T-helper 2 cell treated with Interferon-gamma antibody and Interleukin-4, amounts not matched to agents 100 ng/mL and 5 ng/mL, for 36 hours (primary cell): ENCODE results near the gene ZCCHC24. TPM values are rescaled to one million over a fixed set of nuclear protein-coding genes. Genes with fewer than 3 reads are reported as not detected.

Experiments
- intact Hi-C: fragments of 100-400 bp; cut with micrococcal nuclease; formaldehyde crosslinking; loops from one replicate; pipeline ENCODE4 v1.15.1; 2023
- total RNA-seq: library from RNA; stranded (reverse); gene quantifications from 2 replicates; pipeline ENCODE4 v1.2.3, GENCODE V29; 2022

The ZCCHC24 gene
- total RNA-seq, 1 donor from 2014 or later, result 1.2 TPM

DNA sequence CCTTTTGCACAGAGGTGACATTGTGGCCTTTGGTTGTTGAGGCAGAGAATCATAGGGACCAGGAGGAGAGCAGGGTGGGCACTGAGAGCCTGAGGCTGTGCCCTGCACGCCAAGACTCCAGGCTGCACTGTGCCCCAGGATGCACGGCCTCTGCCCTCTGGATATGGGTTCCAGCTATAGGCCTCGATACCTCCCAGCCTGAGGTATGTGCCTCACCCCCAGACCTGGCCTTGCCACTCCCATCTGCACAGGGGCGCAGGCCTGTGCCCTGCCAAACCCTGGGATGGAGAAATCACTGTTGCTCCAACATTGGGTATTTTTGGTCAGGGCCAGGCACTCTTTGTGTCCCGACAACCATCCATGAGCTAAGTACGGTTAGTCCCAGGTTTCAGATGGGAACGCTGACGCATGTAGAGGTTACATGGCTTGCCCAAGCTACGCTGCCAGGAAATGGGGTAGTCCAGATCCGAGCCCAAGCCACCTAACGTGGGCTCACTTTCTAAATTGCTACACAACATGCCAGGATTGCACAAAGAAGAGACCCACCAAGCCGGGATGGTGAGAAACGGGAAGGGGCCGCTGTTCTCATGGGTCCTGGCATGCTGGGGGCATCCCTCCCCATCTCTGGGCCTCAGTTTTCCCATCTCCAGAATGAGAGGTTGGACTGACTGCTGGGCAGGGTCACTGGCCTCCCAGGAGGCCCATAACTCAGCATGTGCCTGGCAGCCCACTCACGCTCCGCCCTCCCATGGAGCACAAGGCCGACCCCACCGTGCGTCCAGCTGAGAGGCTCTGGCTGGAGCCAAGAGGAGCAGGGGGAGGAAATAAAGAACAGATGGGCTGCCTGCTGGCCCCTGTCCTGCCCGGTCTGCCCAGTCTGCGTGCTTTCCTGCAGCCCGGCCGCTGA is 44.2 kb downstream of the ZCCHC24 start:
- intact Hi-C loops, result loop anchor here (2.0 kb wide), 1 partner anchor 66 kb away; no protein-coding TSS in a partner anchor

DNA sequence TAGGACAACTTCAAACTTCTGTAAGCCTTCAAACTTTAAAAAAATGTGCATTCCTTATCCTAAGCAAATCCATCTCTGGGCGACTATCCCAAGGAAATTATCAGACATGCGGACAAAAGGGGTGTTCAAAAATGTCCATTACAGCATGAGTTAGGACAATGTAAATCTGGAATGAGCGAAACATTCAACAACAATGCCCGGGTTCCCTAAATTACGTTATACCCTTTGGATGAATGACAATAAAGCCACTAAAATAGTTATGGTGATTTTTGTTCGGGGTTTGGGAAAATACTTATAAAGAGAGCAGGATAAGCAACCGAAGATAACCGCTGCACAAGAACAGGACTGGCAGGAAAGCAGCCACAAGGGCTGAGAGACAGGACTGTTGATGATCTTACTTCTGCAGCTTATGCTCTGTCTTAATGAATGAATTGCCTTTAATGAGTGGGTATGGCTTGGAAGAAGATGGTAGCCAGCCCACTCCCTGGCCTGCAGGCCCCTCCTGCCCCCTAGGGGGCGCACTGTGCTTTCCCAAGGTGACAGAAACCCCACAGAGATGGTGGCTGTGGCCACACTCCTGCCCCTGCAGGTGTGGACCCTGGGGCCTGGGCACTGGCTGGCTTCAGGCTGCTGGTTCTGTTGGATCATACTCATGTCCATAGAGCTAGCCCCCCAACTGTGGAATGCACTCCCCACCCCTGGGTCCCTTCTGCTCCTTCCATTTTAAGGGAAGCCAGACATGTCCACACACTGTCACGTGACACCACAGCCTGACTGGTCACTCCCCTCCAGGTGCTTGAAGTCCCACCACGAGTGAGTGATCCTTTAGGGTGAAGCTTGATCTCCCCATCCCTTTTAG is 45.0 kb downstream of the ZCCHC24 start:
- intact Hi-C loops, result loop anchor here (2.0 kb wide), 1 partner anchor 66 kb away; no protein-coding TSS in a partner anchor

DNA sequence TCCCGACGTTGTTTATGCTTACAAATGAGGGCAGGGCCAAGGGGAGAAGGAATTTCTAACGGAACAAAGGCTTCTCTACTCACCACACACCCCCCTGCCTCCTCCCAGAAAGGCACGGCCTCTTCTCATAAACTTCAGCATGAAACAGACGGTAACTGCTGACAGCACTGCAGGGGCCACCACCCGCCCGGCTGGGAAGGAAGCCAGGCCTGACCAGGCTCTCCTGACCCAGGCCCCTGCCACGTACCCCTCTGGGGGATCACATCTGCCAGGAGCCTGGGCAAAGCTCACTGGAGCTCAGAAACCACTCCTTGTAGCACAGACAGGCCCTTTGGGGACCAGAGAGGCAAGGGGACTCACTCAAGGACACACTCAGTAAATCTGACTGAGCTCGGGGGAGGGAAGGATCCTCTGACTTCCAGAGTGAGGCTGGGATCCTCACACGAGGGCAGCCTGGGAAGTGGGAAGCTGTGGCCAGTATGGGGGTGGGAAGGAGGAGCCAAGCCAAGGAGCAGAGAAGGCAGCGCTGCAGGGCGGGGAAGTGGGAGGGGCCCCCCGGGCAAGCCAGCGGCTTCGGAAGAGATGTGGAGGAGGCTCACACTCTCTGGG is 46.1 kb downstream of the ZCCHC24 start:
- intact Hi-C loops, result no loop called here

DNA sequence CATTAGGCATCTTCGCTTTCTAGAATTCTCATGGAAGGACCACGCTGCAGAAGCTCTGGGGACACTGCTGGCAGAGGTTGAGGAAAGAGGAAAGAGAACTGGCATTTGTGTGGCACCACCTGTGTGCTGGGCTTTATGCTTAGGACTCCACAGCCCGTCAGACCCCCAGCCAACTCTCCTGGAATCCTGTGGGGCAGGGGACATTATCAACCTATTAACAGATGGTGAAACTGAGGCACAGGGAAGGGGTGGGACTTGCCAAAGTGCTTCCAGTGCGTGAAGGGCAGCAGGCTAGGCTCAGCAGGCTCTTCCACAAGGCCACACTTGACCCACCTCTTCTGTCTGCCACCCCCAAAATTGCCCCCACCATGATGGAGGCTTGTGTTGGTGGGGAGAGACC is 46.8 kb downstream of the ZCCHC24 start:
- intact Hi-C loops, result no loop called here

DNA sequence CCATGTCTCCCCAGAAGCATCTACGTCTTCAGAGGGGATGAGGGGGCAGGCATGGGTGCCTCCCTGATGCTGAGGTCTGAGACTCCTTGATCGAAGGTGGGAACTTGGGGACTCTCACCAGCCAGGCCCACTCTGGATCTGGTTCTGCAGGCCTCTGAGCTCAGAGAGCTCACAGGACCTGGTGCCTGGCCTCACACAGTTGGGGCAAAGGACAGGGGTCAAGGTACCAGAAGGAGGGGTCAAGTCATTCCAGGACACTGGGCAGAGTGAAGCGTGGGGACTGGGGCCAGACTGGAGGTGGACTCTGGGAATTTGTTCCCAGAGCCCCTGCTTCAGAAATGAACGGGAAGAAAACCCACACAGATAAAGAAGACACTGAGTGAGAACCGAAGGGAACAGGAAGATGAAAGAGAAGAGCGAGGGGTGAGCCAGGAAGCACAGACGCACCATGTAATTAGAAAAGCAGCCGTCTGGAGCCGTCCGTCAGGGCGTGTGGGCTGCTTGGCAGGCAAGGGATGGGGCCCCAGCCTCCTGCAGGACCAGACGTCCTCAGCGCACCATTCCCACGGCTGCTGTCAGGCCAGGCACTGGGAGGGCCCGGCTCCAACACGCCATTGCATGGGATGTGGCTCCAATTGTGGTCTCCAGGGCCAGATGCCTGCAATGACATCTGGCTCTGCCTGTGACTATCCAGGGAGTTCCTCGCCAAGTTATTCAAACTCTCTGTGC is 47.7 kb downstream of the ZCCHC24 start:
- intact Hi-C loops, result no loop called here

DNA sequence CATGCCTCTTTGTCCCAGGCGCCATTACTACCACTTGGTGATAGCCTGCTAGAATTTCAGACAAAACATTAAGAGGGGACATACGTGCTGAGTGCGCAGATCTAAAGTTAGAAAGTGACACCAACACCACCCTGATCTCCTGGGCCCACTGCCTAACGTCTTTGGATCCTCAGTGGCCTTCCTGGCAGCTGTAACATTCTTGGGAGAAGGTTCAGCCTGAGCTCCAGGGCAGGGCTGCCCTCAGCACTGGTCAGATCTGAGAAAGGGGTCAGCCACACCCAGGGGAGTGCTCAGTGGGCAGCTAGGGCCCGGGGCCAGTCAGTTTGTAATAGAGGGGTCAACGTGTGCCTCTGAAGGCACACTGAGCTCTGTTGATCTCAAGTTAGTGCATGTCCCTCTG is 48.4 kb downstream of the ZCCHC24 start:
- intact Hi-C loops, result no loop called here

DNA sequence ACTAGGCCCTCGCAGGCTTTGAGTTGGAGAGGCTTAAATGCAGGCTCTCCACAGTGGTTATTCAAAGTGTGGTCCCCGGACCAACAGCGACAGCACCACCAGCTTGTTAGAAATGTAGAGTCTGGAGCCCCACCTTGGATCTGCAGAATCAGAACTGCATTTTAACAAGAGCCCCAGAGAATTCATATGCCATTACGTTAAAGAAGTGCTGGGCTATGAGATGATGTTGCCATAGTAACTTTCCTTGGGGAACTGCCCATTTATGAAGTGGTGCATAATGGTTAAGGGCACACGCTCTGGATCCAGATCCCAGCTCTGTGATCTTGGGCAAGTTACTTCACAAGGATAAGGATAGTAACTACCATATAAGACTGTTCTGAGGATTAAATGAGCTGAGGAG is 48.9 kb downstream of the ZCCHC24 start:
- intact Hi-C loops, result no loop called here

DNA sequence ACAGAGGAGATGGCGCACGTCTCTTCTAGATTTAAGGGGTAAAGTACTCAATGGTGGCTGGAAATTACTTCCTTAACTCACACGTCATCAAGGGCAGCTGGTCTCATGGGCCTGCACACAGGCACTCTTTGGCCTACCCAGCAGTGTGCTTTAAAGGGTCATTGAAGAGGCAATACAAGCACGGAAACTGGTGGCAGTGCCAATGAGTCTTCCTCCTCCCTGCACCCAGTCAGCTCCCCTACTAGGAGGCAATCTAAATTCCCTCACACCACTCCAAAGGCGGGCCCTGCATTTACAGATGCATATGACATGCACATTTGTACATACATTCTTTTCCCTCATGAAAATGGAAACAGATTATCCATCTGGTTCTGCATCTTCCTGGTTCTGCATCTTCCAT is 50.8 kb downstream of the ZCCHC24 start:
- intact Hi-C loops, result no loop called here

DNA sequence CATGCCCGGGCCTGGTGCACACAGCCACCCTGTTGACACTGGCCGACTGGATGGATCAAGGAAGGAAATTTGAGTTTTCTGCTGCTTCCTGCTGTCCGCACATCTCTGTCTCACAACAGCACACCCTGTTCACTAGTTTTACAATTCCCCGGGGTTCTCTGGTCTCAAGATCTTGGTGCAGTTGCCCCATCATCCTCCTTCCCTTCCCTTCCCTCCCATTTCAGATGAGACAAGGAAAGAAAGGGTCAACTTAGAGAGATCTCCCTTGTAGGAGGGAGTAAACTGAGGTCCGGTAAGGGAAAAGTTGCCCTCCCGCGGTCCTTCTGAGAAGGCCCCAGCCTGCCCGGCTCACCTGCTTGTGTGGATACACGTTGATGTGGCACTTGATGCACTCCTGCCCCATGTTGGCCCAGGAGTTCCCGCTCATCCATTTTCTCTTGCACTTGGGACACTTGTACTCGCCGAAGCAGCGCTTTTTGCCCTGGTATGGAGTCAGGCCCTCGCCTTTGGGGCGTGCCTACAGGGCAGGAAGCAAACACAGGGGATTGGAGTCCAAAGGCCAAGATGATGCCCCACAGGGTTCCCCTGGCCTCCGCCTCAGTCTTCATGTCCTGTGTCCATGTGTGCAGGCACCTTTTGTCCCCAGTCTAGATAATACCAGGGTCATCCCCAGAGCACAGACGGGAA is 51.4 kb downstream of the ZCCHC24 start:
- intact Hi-C loops, result no loop called here

DNA sequence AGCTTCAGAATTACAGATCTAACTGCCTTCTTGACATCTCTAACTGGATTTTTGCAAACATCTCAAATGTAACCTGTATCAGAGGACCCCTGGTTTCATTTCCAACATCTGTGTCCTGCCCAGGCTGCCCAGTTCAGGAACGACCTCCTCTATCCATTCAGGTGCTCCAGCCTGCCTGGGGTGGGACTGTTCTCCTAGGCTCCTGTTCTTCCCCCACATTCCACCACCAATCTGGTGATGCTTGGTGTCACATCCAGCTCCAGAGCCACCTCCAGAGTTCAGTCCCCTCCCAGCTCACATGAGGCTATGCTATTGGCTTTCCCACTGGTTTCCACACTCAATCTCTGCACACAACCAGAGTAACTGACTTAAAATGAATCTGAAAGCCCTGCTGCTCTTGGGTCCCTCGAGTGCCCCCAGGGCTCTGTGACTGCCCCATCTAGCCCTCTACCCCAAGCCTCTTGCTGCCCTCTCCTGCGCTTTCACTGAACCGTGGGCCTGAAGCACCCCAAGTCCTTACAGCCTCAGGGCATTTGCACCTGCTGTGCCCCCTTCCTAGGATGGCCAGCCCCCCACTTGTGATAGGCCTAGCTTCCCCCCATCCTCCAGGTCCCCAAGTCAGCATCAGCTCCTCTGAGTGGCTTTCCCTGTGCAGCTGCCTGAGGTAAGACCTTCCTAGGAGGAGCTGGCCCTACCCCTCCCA is 52.1 kb downstream of the ZCCHC24 start:
- intact Hi-C loops, result no loop called here

DNA sequence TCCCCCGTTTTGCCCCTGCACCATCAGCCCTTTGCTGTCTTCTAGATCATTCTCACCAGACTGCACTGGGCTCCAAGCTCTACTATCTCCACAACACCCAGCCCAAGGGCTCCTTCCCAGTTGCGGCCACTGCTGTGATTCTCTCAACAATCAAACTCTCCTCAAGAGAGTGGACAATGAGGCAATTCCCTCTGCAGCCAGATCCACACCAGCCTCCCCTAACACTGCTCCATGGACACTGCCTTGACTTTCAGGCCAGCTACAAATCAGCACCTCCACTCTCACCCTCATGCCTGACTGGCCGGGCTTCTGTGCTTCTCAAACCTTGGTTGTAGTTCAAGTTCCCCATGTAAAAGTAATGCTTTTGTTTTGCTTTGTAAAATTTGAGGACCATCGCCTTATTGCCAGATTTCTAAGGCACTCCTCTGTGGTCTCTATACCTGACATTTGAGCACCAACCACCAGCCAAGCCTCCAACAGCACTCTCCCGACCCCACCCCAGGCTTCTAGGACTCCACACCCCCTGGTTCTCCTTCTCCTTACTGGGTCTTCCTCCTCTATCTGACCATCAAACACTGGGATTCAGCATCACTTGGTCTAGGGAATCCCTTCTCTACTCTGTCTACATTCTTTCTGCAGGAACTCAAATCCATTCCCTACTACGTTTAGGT is 52.8 kb downstream of the ZCCHC24 start:
- intact Hi-C loops, result no loop called here

DNA sequence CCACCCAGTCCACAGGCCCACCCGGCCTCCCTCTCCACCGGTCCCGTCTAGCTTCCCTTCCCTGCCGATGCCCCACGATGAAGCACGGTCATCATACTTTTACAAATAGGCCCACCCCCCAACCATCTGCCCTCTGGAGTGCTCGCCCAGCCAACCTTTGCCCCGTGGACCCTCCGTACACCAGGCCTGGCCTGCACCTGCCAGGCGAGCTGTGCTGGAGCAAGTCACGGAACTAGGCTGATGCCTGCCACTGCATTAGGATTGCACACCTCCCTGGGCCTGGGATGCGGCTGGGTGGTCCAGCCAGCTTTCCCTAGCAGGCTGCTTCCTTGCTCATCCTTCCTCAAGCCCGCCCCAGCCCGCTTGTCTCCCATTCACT is 53.4 kb downstream of the ZCCHC24 start:
- intact Hi-C loops, result no loop called here

DNA sequence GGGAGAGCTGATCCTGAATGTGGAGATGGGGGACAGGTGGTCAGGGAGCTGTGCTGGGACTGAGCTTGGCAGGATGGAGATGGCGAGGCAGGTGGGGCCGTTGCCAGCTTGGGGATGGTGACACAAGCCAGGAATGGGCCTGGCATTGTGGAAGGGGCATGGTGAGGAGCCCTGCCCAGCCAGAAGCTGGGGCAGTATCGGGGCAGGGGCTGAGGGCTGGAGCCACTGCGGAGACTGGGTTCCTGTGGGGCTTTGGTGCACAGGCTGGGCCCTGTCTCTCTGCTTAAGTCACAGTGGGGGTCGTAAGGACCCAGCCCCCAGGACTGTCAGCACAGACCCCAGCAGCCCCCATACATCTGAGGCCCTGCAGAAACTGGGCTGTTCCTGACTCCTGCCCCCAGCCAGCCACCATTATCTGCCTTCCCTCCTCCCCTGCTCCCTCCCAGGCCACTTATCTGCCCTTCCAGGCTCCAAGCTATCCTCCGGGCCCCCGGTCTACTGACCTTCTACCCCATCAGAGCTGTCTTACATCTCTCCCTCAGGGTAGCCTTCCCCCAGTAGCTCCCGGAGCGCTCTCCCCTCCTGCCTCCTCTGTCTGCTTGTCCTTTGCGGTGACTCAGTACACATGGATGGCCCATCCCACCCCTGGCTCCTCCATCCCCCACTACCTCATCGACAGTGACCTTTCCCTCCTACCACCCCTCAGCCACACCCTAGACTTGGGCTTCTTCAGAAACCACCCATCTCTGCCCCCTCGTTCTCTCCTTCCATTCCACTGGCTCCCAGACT is 54.0 kb downstream of the ZCCHC24 start:
- intact Hi-C loops, result no loop called here

DNA sequence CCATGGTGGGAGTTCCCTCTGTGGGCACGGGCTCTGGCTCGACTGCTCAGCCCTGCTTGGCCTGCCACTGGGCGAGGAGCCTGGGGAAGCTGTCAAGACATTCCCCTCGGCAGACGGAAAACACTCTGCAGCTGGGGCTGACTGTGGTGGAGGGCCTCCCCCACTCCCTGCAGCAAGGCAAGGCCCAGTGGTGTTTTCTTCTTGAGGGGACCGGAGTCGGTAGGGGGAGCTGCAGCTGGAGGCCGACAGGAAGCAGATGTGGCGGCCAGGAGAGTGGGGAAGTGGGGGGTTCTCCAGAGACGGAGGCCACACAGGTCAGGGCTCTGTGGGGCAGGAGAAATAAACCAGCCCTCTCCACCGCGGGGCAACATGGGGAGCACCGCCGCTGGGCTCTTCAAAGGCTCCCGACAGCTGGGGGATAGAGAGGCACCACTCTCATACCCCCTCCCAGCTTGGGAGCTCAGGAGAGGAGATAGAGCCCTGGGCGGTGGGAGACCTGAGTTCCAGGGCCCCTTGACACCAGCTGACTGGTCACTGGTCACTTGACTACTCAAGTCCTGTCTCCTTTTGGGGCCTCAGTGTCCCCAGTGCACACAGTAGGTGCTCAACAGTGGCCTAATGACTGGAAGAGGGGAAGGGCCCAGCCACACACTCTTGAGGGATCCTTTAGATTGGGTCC is 54.7 kb downstream of the ZCCHC24 start:
- intact Hi-C loops, result no loop called here

DNA sequence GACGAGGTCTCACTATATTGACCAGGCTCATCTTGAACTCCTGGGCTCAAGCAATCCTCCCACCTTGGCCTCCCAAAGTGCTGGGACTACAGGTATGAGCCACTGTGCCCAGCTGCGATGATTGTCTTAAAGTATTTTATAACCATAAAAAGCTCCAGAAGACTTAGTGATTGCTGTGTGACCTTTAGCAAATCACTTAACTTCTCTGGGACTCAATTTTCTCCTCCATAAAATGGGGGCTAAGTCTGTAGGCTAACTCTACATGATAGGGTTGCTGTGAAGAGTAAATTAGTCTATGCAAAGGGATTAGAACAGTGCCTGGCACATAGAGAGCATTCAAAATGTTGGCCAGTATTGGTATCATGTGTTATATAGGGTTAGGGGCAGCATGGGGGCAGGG is 55.4 kb downstream of the ZCCHC24 start:
- intact Hi-C loops, result no loop called here

DNA sequence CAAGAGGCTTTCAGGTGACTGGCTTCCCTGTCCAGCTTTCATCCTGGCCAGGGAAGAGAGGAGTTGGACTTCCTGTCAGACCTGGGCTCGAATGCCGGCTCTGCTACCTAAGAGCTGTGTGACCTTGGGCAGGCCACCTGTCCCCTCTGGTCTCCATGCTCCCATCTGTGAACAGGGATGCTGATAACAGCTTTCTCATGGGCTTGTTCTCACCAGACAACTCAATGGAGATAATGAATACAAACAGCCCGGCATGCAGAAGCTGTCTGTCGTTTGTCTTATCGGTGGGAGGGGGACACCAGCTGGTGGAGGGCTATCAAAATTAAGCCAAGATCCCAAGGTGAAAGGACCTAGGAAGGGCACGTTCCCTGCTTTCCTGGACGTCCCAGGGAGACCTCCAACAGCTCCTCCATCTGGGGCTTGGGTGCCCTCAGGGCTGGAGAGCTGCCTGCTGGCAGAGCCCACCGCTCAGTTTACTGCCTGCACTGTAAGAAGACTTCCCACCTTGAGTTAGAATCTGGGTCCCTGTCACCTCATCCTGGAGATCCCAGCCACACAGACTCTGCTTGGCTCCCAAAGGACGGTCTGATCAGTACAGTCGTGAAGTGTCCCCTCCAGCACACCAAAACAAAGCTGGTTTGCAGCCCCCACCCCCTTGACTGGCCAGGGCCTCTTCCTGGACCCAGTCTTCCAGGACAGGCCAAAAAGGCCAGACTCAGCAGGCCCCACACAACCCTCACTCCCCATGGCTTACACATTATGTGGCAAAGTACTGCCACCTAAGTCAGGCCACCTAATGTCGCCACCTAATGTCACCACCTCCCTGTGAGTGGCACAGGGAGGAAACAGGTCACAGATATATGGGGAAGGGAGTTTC is 57.2 kb downstream of the ZCCHC24 start:
- intact Hi-C loops, result no loop called here

DNA sequence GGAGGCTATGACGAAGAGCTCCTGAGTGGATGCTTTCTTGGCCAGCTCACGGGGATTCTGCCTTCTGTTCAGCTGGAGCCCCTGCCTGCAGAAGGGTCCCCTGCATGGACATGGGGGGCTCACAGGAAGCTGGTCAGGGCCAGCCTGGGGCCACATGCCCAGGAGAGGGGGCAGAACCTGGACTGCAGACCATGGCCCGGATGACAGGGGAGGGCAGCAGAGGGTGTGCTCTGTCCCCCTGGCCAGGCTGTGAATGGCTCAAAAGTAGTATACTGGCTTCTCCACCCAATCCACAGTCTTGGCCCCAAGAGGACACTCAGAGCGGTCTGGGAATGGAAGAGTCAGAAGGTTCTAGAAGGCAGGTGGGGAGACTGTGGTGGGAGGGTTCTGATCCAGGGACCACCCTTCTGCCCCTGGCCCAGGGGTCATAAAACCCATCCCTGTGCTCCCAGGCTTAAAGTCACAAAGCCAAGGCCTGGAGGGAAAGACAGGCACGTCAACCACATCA is 57.9 kb downstream of the ZCCHC24 start:
- intact Hi-C loops, result no loop called here
